HS-5 (cell line): ENCODE data around the gene SLC7A11.

ENCODE experiments used
- DNase-seq: peaks from one replicate; pipeline ENCODE4 v3.0.0-alpha.2; 2012; ENCODE audit warnings: low read depth

The SLC7A11 gene

DNA sequence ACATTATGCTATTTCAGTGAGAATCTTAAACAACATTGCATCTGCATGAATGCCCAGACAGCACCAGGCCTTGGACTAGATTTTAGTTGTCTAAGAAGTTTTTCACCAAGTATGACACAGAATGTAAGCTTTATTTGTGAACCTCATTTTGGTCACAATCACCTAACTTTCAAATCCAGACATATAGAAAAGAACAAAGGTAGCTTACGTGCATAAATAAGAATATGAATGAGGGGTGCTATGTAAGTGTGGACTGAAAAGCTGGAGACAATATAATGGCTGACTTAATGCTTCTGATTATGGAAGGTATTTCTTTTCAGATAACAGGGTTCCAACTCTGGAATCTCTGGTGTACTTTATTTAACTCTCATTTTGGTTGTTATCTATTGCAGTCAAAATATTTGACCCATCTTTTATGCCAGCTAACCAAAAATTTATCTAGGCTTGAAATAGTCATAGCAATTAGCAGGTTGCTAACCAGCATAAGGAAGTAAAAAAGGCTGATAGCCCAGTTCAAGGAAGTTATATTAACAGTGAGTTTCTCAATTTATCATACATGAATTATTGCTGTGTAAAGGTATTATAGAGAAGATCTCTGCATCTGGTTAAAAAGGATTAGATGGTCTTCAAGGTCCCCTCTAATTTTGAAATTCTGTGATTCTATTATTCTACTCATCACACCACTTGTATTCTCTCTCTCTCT is 36.5 kb downstream of the SLC7A11 start:
- DNase-seq: no peak

DNA sequence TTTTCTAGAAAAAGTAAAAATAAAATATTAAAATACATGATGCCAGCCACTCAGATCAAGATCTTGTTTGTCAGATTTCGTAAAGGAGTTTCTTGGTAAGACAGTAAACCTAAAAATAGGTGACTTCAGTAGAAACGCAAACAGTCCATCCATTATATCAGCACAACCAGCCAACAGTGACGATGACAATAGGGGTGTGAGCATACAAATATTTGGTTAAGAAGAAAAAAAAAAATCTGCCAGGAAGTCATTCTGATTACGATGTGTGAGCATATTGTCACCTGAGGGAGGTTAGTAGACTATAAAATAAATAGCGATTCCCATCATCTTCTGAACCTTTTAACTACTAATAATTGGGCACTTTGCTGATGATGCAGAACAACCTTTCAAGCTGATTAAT is 37.6 kb downstream of the SLC7A11 start:
- no peak for DNase-seq

GRCh38 chr4:138202686-138203085 is 39.5 kb downstream of the SLC7A11 start:
- no peak for DNase-seq

DNA sequence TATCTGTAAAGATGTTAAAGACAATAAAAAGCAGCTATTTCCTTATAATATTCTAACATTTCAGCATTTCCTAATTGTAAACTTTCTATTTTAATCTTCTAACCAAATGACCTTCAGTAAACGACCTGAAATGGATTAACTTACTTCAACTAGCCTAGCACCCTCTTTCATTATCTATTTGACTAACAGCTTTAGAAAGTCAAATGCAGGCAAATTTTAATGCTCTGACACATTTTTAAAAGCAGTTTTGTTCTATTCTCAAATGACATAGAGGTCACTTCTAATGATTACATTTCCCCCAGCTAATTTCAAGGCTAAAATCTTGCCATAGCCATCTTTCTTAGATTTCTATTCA is 41.9 kb downstream of the SLC7A11 start:
- DNase-seq: no peak

GRCh38 chr4:138199568-138200235 is 42.4 kb downstream of the SLC7A11 start:
- DNase-seq: no peak

GRCh38 chr4:138196153-138196552 is 46.0 kb downstream of the SLC7A11 start:
- DNase-seq: no peak

GRCh38 chr4:138193963-138194362 is 48.2 kb downstream of the SLC7A11 start:
- DNase-seq: no peak

DNA sequence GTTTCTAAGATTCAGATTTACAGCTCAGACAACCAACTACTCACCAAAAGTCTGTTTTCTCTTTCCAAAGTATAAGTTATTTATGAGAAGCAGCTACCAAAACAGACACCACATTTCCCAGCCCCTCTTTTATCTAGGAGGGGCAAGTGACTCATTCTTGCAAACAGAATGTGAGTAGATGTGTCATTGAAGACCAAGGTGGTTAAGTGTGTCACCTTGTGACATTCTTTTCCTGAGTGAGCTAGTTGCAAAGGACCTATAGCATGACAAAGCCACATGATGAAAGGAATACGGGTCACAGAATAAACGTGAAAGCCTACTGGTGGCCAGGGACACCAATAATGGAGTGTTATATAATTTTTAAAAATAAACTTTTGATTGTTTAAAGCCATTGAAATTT is 50.0 kb downstream of the SLC7A11 start:
- peak; percentile 11 for DNase-seq

GRCh38 chr4:138190452-138190858 is 51.7 kb downstream of the SLC7A11 start:
- no peak for DNase-seq

DNA sequence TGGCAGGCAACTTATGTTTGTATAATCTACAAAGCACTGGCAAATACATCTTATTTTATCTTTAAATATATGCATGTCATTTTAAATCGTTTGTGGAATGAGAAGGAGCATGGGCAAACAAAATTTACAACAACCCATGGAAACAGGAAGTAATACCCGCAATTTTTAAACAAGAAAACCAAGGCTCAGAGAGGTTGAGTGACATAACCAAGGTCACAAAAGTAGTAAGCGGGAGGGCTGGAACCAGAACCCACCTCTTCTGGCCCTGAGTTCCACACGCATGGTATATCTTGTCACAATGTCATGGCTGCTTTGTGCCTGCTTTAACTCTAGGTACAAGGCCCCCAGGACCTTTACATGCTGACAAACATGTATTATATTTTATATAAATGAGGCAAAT is 52.9 kb downstream of the SLC7A11 start:
- DNase-seq: no peak

DNA sequence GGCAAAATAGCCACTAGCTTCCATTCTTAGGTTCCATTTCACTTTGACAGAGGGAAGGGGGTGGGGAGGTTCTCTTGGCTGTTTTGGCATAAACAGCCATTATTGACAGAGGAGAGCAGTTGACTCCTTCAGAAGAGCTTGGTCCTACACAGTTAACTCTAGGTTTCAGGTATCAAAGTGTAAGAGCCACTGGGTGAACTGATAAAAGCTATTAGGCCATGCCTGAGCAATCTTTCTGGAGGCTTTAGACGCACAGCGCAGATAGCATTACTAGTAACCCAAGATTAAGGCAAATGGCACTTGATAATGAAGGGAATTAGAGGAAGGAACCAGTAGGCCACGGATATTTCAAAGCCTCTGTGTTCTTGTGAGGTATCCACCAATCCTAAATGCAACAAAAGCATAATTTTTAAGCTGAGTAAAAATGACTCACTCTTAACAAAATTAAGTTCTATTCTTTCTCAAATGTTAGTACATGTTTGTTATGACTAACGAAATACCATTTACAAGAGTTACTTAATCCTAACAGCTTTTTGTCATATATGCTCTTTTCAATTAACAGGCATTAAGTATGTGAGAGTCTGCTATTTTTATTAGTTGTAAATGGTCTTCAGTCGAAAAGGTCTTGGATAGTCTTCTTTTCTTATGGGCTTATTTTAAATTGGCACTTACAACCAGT is 53.6 kb downstream of the SLC7A11 start:
- no peak for DNase-seq

DNA sequence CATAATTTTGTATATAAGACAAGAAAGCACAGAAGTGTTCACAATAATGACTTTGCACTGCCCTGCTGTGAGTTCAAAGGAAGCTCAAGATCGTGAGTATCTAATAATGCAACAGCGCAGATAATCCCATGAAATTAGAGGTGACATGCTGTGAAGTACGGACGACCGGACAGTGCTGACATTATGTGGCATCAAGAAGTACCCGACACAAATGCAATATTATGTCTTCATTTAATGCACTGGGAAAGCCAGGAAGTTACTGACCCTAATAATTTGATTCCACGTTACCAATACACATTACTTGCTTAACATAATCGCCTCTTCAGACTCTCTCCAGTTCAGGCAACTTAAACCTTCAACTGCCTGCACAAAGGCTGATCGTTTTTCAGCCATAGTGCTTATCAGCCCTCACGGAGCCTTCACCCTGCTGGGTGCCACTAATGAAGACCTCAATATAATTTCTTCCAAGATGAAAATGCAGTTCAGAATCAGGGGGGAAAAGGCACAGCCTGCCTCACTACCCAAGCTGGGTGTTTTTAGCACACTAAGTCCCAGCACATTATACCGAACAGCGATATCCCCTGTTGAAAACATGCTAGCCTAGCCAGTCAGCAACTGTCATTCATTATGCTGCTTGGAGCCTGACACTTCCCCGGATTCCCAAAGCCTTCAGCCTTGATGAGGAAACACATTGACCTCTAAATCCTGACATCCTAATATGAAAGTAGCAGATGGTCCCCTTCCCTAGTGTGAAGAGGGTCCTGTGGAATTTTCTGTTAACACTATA is 56.1 kb downstream of the SLC7A11 start:
- no peak for DNase-seq

GRCh38 chr4:138184886-138185285 is 57.3 kb downstream of the SLC7A11 start:
- DNase-seq: no peak

GRCh38 chr4:138182838-138183426 is 59.2 kb downstream of the SLC7A11 start:
- peak; percentile 24 for DNase-seq

DNA sequence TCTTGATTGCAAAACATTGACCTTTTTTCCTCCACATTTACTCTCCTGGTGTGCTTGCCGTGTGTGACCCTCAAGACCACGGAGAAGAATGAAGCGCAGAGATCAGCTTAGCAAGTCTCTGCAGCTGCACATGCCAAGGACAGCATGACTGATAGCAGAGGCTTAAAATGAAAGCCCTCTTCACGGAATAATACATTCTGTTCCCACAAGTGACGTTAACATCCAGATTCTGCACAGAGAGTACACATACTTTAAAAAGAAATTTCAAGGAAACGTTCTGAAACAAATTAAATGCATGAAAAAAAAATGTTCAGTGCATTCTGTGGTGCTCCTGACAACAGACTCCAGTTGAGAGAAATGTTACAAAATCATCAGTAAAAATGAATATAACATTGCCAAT is 60.9 kb downstream of the SLC7A11 start:
- DNase-seq: no peak

- DNase-seq: no peak
Measured at GRCh38 chr4:138178566-138178965, 63.6 kb downstream of the SLC7A11 start.

DNA sequence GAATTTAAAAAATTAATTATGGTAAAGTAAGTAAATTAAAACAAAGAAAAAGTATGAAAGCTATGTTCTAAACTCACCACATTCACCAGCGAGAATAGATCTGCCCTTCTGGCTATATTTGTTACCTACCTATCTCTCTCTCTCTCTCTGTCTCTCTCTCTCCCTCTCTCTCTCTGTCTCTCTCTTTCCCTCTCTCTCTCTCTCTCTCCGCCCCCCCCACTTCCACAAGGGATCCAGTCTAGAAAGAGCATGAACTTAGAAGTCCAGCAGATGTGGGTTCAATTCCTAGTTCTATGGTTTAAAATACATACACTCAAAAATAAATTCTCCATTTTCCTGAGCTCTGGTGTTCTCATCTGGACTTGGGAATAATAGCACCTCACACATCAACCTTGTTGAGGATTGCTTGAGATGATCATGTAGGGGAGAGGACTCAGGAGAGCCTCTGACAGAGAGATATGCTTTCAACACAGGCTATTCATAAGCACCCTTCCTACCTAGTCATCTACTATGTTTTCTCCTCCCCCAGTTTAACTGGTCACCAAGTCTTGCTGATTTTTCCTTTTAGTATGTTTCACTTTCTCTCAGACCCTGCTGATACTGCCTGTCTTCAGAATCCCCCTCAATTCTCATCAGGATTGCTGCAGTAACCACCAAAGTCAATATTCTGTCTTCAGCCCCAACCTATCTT is 64.7 kb downstream of the SLC7A11 start:
- no peak for DNase-seq

DNA sequence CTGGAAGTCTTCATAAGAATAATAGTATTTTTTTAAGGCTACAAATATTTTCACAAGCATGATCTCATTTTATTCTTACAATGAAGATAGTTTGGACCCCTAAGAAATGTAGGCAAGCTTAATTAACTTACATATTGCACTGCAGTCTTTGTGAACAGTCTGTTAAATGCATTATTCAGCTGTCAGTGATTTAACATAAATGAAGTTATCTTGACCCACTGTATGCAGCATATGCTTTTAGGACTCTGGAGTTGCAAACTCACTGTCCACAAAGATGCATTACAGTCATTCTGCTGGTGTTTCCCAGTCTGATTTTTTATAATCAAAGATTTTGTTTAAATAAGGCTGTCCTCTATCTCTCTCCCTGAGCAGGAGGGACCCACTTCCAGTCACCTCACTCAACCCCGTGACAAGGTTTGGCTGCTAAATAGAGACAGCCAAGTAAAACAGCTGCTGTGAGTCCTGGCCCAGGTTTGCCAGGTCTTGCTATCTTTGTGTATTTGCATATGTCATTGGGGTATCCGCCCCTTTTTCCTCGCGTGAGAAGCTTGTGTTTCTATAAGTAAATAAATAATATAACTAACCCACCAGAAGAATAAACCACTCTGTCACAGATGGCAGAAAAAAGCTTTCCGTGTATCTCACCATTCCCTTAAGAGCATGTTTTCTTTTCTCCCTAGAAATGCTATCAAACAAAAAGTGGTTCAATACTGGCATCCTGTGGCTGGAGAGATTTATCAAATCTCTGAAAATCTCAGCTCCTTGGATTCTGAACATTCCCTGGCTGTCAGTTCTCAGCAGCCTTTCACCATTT is 67.0 kb downstream of the SLC7A11 start:
- no peak for DNase-seq

DNA sequence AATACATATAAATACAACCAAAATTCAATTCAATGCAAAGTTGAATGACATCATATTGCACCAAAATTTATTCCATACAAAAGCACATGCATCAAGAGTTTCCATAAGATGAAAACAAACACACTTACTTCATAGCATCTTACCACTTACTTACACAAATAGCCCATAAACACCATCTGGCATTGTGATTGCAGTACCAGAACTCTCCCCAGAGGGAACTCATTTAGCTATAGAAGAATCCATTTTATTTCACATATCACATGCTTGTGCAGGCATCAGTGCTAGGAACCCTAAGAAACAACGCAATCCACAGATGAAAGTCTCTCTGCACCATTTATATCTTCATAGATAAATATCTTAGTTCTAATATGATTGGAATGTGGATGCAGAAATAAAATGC is 77.9 kb downstream of the SLC7A11 start:
- DNase-seq: no peak

GRCh38 chr4:138163171-138163570 is 79.0 kb downstream of the SLC7A11 start:
- DNase-seq: no peak

- no peak for DNase-seq
Measured at GRCh38 chr4:138162259-138162658, 79.9 kb downstream of the SLC7A11 start.
